DMS79 (cell line): ENCODE results near the gene HDAC1.
A peak's percentile ranks its signal among the peaks of the same experiment; 100 is the strongest.
"Not testable (repeated sequence)": the region's sequence is repeated elsewhere in the genome, so short reads cannot be mapped to it uniquely, and the experiment has no call there.

Experiments used
- DNase-seq: peaks from one replicate; lab custom pipeline; 2025; lab: John Stamatoyannopoulos, UW

The HDAC1 gene

GRCh38 chr1:32274646-32275340 is 17.1 kb upstream of the HDAC1 start:
- DNase-seq, result no peak

- DNase-seq, result no peak
Measured at GRCh38 chr1:32275424-32275823, 16.5 kb upstream of the HDAC1 start.

GRCh38 chr1:32276032-32276782 is 15.7 kb upstream of the HDAC1 start:
- no peak for DNase-seq

- not testable (repeated sequence) for DNase-seq
Measured at GRCh38 chr1:32284777-32285176, 7.1 kb upstream of the HDAC1 start.

- no peak for DNase-seq
Measured at GRCh38 chr1:32285658-32286057, 6.2 kb upstream of the HDAC1 start.

- no peak for DNase-seq
Measured at GRCh38 chr1:32286763-32287162, 5.1 kb upstream of the HDAC1 start.

- DNase-seq, result no peak
Measured at GRCh38 chr1:32289256-32289655, 2.6 kb upstream of the HDAC1 start.

GRCh38 chr1:32291145-32291707 is 657 bp upstream of the HDAC1 start:
- no peak for DNase-seq

GRCh38 chr1:32298211-32298610 is 6.3 kb downstream of the HDAC1 start:
- not testable (repeated sequence) for DNase-seq

GRCh38 chr1:32299327-32299726 is 7.4 kb downstream of the HDAC1 start:
- no peak for DNase-seq

- DNase-seq, result no peak
Measured at GRCh38 chr1:32303358-32303757, 11.5 kb downstream of the HDAC1 start.

GRCh38 chr1:32303997-32304622 is 12.2 kb downstream of the HDAC1 start:
- DNase-seq, result no peak

- no peak for DNase-seq
Measured at GRCh38 chr1:32305310-32305709, 13.4 kb downstream of the HDAC1 start.

GRCh38 chr1:32307324-32307723 is 15.4 kb downstream of the HDAC1 start:
- DNase-seq, result no peak

GRCh38 chr1:32309960-32310359 is 18.1 kb downstream of the HDAC1 start:
- DNase-seq, result no peak

- DNase-seq, result peak; percentile 92
Measured at GRCh38 chr1:32311709-32312393, 20.0 kb downstream of the HDAC1 start.

- no peak for DNase-seq
Measured at GRCh38 chr1:32316903-32317277, 25.0 kb downstream of the HDAC1 start.

GRCh38 chr1:32318127-32318869 is 26.4 kb downstream of the HDAC1 start:
- no peak for DNase-seq

- no peak for DNase-seq
Measured at GRCh38 chr1:32321712-32322291, 29.9 kb downstream of the HDAC1 start.

GRCh38 chr1:32327204-32327603 is 35.3 kb downstream of the HDAC1 start:
- no peak for DNase-seq

- DNase-seq, result no peak
Measured at GRCh38 chr1:32329931-32330466, 38.1 kb downstream of the HDAC1 start.
